ENCODE results near the gene GSTK1. TPM values are rescaled to one million over a fixed set of nuclear protein-coding genes. Genes with fewer than 3 reads are reported as not detected.

Gene GSTK1
- total RNA-seq, 5 donors from 2014 or later (not counting 1 experiment from before 2014, with no cell fraction given), result 347 to 524 (median 406) TPM

DNA sequence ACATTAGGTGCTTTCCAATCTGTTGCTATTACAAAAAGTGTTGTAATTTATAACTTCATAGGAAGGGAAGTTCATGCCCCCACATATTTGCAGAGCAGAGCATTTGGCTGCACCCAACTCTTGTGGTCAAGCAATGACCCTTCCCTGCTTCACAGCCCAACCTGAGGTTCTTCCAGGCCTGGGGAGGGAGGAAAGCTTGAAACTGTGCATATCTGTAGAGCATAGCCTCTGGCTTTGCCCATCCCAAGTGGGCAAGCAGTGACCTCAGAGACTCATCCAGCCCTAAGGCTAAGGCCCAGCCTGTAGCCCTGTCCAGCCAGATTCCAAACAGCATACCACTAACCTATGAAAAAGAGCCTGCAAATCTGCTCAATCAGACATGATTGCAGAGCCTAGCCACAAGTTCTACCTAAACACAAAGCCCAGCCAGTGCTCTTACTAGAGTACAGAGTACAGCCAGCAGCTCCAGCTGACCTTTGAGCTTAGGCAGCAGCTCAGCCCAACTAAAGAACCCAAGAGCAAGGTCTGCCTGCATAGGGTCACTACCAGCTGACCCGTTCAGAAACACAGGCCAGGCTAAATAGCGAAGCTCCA is 14.4 kb upstream of the GSTK1 start:
- 100% methylated on average over 1 of the region's 2 CpGs for WGBS (ENCODE audit: insufficient coverage)
- ChIA-PET CTCF (interaction anchor here (1.2 to 3.6 kb wide), 4 partner anchors 9 to 57 kb away, joined by 4 to 24 read pairs (median 12); no protein-coding TSS in a partner anchor), POLR2A (no interaction called here)
- ATAC-seq (replicated peaks in 1 of 4), result no peak
- Histone ChIP-seq H3K27me3 (replicated peaks in 1 of 2; ENCODE audit: control insufficient read depth in 2 of 2, extremely low read depth in 1 of 2, insufficient read depth in 2 of 2, low read length in 1 of 2) (no peaks in the 10 kb centered on the region), H3K4me1 (ENCODE audit: control insufficient read depth in 1 of 2, extremely low read depth in 1 of 2, insufficient read depth in 2 of 2, low read length in 2 of 2) (peaks cover 46 to 51% of the 10 kb centered on the region in 2 experiments), H3K36me3 (ENCODE audit: control insufficient read depth in 2 of 2, extremely low read depth in 1 of 2, insufficient read depth in 1 of 2, low read length in 1 of 2) (no peaks in the 10 kb centered on the region), H3K27ac (ENCODE audit: low read length) (no peak overlapping the region), H3K4me3 (ENCODE audit: control insufficient read depth in 1 of 2, extremely low read depth in 1 of 2, low read length in 1 of 2) (no peak overlapping the region), H3K9me3 (peaks cover 3% of the 10 kb centered on the region)
- no peak for DNase-seq
- H3K4me1 Mint-ChIP-seq, result peaks cover 91 to 97% (median 91%) of the 10 kb centered on the region in 3 donors
- peaks cover 24% of the 10 kb centered on the region for H3K36me3 Mint-ChIP-seq
- peak overlapping the region in 1 of 3 donors; percentile 16 for H3K4me3 Mint-ChIP-seq
- no peaks in the 10 kb centered on the region for H3K27me3 Mint-ChIP-seq
- H3K27ac Mint-ChIP-seq, result peak overlapping the region; percentile 84 to 89
- H3K9me3 Mint-ChIP-seq, result peaks cover 4 to 23% (median 12%) of the 10 kb centered on the region in 3 donors

DNA sequence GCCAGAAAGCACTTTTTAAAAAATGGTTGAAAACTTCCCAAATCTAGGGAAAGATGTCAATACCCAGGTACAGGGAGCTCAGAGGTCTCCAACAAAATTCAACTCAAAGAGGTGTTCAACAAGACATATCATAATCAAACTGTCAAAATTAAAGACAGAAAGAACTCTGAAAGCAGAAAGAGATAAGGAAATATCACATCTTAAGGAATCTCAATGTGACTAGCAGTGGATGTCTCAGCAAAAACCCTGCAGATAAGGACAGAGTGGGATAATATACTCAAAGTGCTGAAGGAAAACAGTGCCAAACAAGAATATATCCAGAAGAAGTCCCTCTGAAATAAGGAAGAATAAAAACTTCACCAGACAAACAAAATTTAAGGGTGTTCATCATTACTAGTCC is 13.0 kb upstream of the GSTK1 start:
- Mint-ChIP-seq H3K9me3 (peaks cover 4 to 29% (median 12%) of the 10 kb centered on the region in 3 donors), H3K27ac (peak overlapping the region; percentile 80 to 91), H3K36me3 (peaks cover 29% of the 10 kb centered on the region), H3K27me3 (no peaks in the 10 kb centered on the region), H3K4me3 (peak overlapping the region; percentile 16 to 63 (median 24)), H3K4me1 (peaks cover 89 to 96% (median 90%) of the 10 kb centered on the region in 3 donors)
- H3K27ac ChIP-seq (ENCODE audit: low read length), result peak overlapping the region; percentile 83
- H3K27me3 ChIP-seq (replicated peaks in 1 of 2; ENCODE audit: control insufficient read depth in 2 of 2, extremely low read depth in 1 of 2, insufficient read depth in 2 of 2, low read length in 1 of 2), result no peaks in the 10 kb centered on the region
- H3K4me1 ChIP-seq (ENCODE audit: control insufficient read depth in 1 of 2, extremely low read depth in 1 of 2, insufficient read depth in 2 of 2, low read length in 2 of 2), result peaks cover 46 to 47% of the 10 kb centered on the region in 2 experiments
- ChIA-PET CTCF (interaction anchor here (0.8 to 3.6 kb wide), 8 partner anchors 10 to 439 kb away, joined by 3 to 24 read pairs (median 5); partner anchors contain the start of gene GSTK1 (in 1 of the 2)), POLR2A (interaction anchor here in 1 of 2 donors (0.7 kb wide), 1 partner anchor 29 kb away, joined by 3 read pairs; no protein-coding TSS in a partner anchor)
- no peak overlapping the region for H3K4me3 ChIP-seq (ENCODE audit: control insufficient read depth in 1 of 2, extremely low read depth in 1 of 2, low read length in 1 of 2)
- no peaks in the 10 kb centered on the region for H3K36me3 ChIP-seq (ENCODE audit: control insufficient read depth in 2 of 2, extremely low read depth in 1 of 2, insufficient read depth in 1 of 2, low read length in 1 of 2)
- DNase-seq, result no peak
- peaks cover 3% of the 10 kb centered on the region for H3K9me3 ChIP-seq
- no peak for ATAC-seq (replicated peaks in 1 of 4)

DNA sequence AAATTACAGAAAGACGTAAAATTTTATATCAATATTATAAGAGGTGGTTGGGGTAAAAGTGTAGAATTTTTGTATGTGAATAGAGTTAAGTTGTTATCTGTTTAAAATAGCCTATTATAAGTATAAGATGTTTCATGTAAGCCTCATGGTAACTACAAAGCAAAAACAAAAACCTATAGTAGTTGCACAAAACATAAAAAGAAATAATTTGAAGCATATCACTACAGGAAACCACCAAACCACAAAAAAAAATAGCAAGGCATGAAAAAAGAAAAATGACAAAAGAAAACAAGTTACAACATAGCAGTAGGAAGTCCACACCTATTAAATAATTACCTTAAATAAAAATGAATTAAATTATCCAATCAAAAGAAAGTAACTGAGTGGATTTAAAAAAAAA is 12.4 kb upstream of the GSTK1 start:
- DNase-seq, result peak in 1 of 35 experiments; percentile 62
- H3K4me3 ChIP-seq (ENCODE audit: control insufficient read depth in 1 of 2, extremely low read depth in 1 of 2, low read length in 1 of 2), result no peak overlapping the region
- Mint-ChIP-seq H3K4me1 (peaks cover 89 to 96% (median 90%) of the 10 kb centered on the region in 3 donors), H3K36me3 (peaks cover 29% of the 10 kb centered on the region), H3K27ac (peak overlapping the region; percentile 80 to 91), H3K27me3 (no peaks in the 10 kb centered on the region), H3K4me3 (peak overlapping the region; percentile 16 to 63 (median 17)), H3K9me3 (peaks cover 4 to 29% (median 11%) of the 10 kb centered on the region in 3 donors)
- peak overlapping the region; percentile 83 for H3K27ac ChIP-seq (ENCODE audit: low read length)
- H3K27me3 ChIP-seq (replicated peaks in 1 of 2; ENCODE audit: control insufficient read depth in 2 of 2, extremely low read depth in 1 of 2, insufficient read depth in 2 of 2, low read length in 1 of 2), result no peaks in the 10 kb centered on the region
- ATAC-seq (replicated peaks in 1 of 4), result peak; percentile 70 to 90 (median 78)
- WGBS (ENCODE audit: insufficient coverage), result no CpG with 5 or more reads among the region's 1 CpG
- no peaks in the 10 kb centered on the region for H3K36me3 ChIP-seq (ENCODE audit: control insufficient read depth in 2 of 2, extremely low read depth in 1 of 2, insufficient read depth in 1 of 2, low read length in 1 of 2)
- POLR2A ChIA-PET, result interaction anchor here in 1 of 2 donors (0.6 kb wide), 1 partner anchor 97 kb away, joined by 5 read pairs; no protein-coding TSS in a partner anchor
- H3K9me3 ChIP-seq, result peaks cover 3% of the 10 kb centered on the region
- CTCF ChIA-PET, result interaction anchor here (0.6 to 3.6 kb wide), 6 partner anchors 11 to 992 kb away, joined by 3 to 24 read pairs (median 4); no protein-coding TSS in a partner anchor
- H3K4me1 ChIP-seq (ENCODE audit: control insufficient read depth in 1 of 2, extremely low read depth in 1 of 2, insufficient read depth in 2 of 2, low read length in 2 of 2), result peaks cover 43 to 45% of the 10 kb centered on the region in 2 experiments

DNA sequence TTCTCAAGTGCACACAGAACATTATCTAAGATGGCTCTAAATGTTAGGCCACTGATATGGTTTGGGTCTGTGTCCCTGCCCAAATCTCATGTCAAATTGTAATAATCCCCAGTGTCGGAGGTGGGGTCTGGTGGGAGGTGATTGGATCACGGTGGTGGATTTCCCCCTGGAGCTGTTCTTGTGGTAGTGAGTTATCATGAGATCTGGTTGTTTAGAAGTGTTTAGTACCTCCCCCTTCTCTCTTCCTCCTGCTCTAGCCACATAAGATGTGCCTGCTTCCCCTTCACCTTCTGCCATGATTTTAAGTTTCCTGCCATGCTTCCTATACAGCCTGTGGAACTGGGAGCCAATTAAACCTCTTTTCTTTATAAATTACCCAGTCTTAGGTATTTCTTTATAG is 11.2 kb upstream of the GSTK1 start:
- WGBS (ENCODE audit: insufficient coverage), result no CpG with 5 or more reads among the region's 2 CpGs
- Mint-ChIP-seq H3K9me3 (peaks cover 4 to 29% (median 7%) of the 10 kb centered on the region in 3 donors), H3K36me3 (peaks cover 29% of the 10 kb centered on the region), H3K4me3 (peak overlapping the region in 1 of 3 donors; percentile 16), H3K27me3 (no peaks in the 10 kb centered on the region), H3K27ac (peak overlapping the region; percentile 80 to 91), H3K4me1 (peaks cover 87 to 94% (median 89%) of the 10 kb centered on the region in 3 donors)
- Histone ChIP-seq H3K4me3 (ENCODE audit: control insufficient read depth in 1 of 2, extremely low read depth in 1 of 2, low read length in 1 of 2) (no peak overlapping the region), H3K9me3 (peaks cover 3% of the 10 kb centered on the region), H3K27me3 (replicated peaks in 1 of 2; ENCODE audit: control insufficient read depth in 2 of 2, extremely low read depth in 1 of 2, insufficient read depth in 2 of 2, low read length in 1 of 2) (no peaks in the 10 kb centered on the region), H3K36me3 (ENCODE audit: control insufficient read depth in 2 of 2, extremely low read depth in 1 of 2, insufficient read depth in 1 of 2, low read length in 1 of 2) (no peaks in the 10 kb centered on the region), H3K4me1 (ENCODE audit: control insufficient read depth in 1 of 2, extremely low read depth in 1 of 2, insufficient read depth in 2 of 2, low read length in 2 of 2) (peaks cover 35 to 47% of the 10 kb centered on the region in 2 experiments), H3K27ac (ENCODE audit: low read length) (no peak overlapping the region)
- DNase-seq (peak in 3 of 35 experiments; percentile 9 to 44 (median 9)), ATAC-seq (replicated peaks in 1 of 4) (peak in 3 of 4 experiments; percentile 44 to 50 (median 47))
- ChIA-PET POLR2A (no interaction called here), CTCF (interaction anchor here in 1 of 2 donors (1.2 to 3.6 kb wide), 3 partner anchors 11 to 12 kb away, joined by 3 to 24 read pairs (median 7); partner anchors contain the start of gene GSTK1)

DNA sequence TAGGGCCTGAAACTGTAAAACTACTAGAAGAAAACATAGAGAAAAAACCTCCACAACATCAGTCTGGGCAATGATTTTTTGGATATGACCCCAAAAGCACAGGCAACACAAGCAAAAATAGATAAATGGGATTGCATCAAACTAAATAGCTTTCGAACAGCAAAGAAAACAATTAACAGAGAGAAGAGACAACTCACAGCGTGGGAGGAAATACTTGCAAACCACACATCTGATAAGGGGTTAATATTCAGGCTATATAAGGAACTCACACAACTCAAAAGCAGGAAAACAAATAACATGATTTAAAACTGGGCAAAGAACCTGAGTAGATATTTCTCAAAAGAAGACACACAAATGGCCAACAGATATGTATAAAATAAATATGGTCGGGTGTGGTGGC is 7.7 kb upstream of the GSTK1 start:
- POLR2A ChIA-PET, result interaction anchor here in 1 of 2 donors (0.7 kb wide), 1 partner anchor 40 kb away, joined by 3 read pairs; no protein-coding TSS in a partner anchor
- H3K4me3 Mint-ChIP-seq, result peak overlapping the region in 2 of 3 donors; percentile 4 to 32
- CTCF ChIA-PET, result interaction anchor here (0.6 to 2.6 kb wide), 8 partner anchors 11 to 472 kb away, joined by 3 to 14 read pairs (median 6); no protein-coding TSS in a partner anchor
- H3K4me1 Mint-ChIP-seq, result peaks cover 84 to 88% (median 85%) of the 10 kb centered on the region in 3 donors
- WGBS (ENCODE audit: insufficient coverage), result no CpG with 5 or more reads among the region's 3 CpGs
- DNase-seq (no peak), ATAC-seq (replicated peaks in 1 of 4) (no peak)
- peaks cover 4 to 18% (median 7%) of the 10 kb centered on the region in 3 donors for H3K9me3 Mint-ChIP-seq
- Histone ChIP-seq H3K36me3 (ENCODE audit: control insufficient read depth in 2 of 2, extremely low read depth in 1 of 2, insufficient read depth in 1 of 2, low read length in 1 of 2) (no peaks in the 10 kb centered on the region), H3K27ac (ENCODE audit: low read length) (no peak overlapping the region), H3K4me1 (ENCODE audit: control insufficient read depth in 1 of 2, extremely low read depth in 1 of 2, insufficient read depth in 2 of 2, low read length in 2 of 2) (peaks cover 21 to 39% of the 10 kb centered on the region in 2 experiments), H3K4me3 (ENCODE audit: control insufficient read depth in 1 of 2, extremely low read depth in 1 of 2, low read length in 1 of 2) (no peak overlapping the region), H3K27me3 (replicated peaks in 1 of 2; ENCODE audit: control insufficient read depth in 2 of 2, extremely low read depth in 1 of 2, insufficient read depth in 2 of 2, low read length in 1 of 2) (no peaks in the 10 kb centered on the region), H3K9me3 (peaks cover 3% of the 10 kb centered on the region)
- peak overlapping the region; percentile 89 to 93 for H3K27ac Mint-ChIP-seq
- H3K36me3 Mint-ChIP-seq, result peaks cover 14% of the 10 kb centered on the region
- no peaks in the 10 kb centered on the region for H3K27me3 Mint-ChIP-seq

DNA sequence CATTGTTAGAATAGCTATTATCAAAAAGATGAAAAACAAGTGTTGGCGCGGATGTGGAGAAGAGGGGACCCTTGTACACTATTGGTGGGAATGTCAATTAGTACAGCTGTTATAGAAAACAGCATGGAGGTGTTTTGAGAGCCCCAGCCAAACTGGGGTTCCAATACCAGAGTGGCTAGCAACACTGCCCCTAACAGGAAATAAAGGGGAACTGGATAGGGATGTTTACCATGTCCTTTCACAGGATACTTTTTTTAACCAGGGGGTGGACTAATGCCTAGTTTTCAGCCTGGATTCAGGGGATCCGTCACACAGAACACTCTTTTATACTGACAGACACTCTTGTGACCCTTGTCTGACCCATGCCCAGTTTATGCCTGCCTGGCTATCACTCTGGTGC is 6.9 kb upstream of the GSTK1 start:
- peak overlapping the region; percentile 78 to 88 for H3K27ac Mint-ChIP-seq
- no peak for DNase-seq
- peak overlapping the region; percentile 4 for H3K27ac ChIP-seq (ENCODE audit: low read length)

More for the DNA sequence above, 6.9 kb upstream of the GSTK1 start:
- Histone ChIP-seq H3K27me3 (replicated peaks in 1 of 2; ENCODE audit: control insufficient read depth in 2 of 2, extremely low read depth in 1 of 2, insufficient read depth in 2 of 2, low read length in 1 of 2) (no peaks in the 10 kb centered on the region), H3K4me1 (ENCODE audit: control insufficient read depth in 1 of 2, extremely low read depth in 1 of 2, insufficient read depth in 2 of 2, low read length in 2 of 2) (peaks cover 17 to 38% of the 10 kb centered on the region in 2 experiments), H3K36me3 (ENCODE audit: control insufficient read depth in 2 of 2, extremely low read depth in 1 of 2, insufficient read depth in 1 of 2, low read length in 1 of 2) (no peaks in the 10 kb centered on the region), H3K4me3 (ENCODE audit: control insufficient read depth in 1 of 2, extremely low read depth in 1 of 2, low read length in 1 of 2) (no peak overlapping the region), H3K9me3 (peaks cover 3% of the 10 kb centered on the region)
- POLR2A ChIA-PET, result no interaction called here
- CTCF ChIA-PET, result interaction anchor here (0.6 to 2.6 kb wide), 7 partner anchors 12 to 473 kb away, joined by 3 to 14 read pairs (median 6); no protein-coding TSS in a partner anchor
- Mint-ChIP-seq H3K9me3 (peaks cover 4 to 18% (median 7%) of the 10 kb centered on the region in 3 donors), H3K4me1 (peaks cover 81 to 82% (median 81%) of the 10 kb centered on the region in 3 donors), H3K4me3 (peak overlapping the region in 1 of 3 donors; percentile 9), H3K27me3 (no peaks in the 10 kb centered on the region), H3K36me3 (peaks cover 14% of the 10 kb centered on the region)
- no peak for ATAC-seq (replicated peaks in 1 of 4)
- WGBS (ENCODE audit: insufficient coverage), result no CpG with 5 or more reads among the region's 3 CpGs

All from T-cell (primary cell).